GM10248 (cell line): ENCODE results near the gene LRPAP1.
"Not testable (repeated sequence)": the region's sequence is repeated elsewhere in the genome, so short reads cannot be mapped to it uniquely, and the experiment has no call there.

Experiments
- CTCF ChIA-PET: fragments of 300-600 bp; sonication (Branson Sonifier 250); formaldehyde crosslinking; extraction: SDS; loops from one replicate; lab custom pipeline; 2021; ENCODE audit warnings: antibody characterized with exemption; lab: Yijun Ruan, JAX
- POLR2A ChIA-PET: fragments of 350-650 bp; sonication (Branson Sonifier 250); formaldehyde crosslinking; extraction: SDS; loops from one replicate; lab custom pipeline; 2020; ENCODE audit warnings: antibody characterized with exemption; lab: Yijun Ruan, JAX
- DNase-seq: peaks from one replicate; pipeline ENCODE4 v3.0.0; 2012; ENCODE audit errors: extremely low spot score
- CTCF ChIP-seq: IDR thresholded peaks from 2 replicates; pipeline ENCODE4 v1.5.1; 2012; ENCODE audit warnings: mild to moderate bottlenecking, low read depth; ENCODE audit errors: extremely low read depth, missing control alignments, control extremely low read depth

Gene LRPAP1

DNA sequence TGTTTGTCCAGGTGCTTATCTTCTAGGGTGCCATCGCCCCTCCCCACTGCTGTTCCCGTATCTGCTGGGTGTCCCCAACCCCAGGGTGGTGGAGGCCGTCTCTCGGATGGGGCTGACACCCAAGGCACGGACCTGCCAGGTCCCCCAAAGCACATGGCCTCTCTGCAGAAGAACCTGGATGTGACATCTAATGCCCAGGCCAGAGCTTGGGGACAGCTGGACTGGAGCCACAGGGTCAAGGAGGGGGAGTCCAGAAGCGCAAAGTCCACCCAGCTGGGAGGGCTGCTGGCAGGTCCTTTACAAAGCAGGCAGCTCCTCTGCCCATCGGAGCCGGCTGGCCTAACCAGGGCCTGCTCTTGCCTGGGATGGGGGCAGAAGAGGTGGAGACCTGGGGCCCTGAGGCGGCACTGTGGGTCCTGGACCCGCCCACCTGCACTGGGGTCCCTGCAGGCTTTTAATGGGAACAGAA, 69.9 kb downstream of the LRPAP1 start:
- no peak for TF ChIP-seq CTCF
- POLR2A ChIA-PET: no interaction called here
- DNase-seq: no peak
- CTCF ChIA-PET: no interaction called here

DNA sequence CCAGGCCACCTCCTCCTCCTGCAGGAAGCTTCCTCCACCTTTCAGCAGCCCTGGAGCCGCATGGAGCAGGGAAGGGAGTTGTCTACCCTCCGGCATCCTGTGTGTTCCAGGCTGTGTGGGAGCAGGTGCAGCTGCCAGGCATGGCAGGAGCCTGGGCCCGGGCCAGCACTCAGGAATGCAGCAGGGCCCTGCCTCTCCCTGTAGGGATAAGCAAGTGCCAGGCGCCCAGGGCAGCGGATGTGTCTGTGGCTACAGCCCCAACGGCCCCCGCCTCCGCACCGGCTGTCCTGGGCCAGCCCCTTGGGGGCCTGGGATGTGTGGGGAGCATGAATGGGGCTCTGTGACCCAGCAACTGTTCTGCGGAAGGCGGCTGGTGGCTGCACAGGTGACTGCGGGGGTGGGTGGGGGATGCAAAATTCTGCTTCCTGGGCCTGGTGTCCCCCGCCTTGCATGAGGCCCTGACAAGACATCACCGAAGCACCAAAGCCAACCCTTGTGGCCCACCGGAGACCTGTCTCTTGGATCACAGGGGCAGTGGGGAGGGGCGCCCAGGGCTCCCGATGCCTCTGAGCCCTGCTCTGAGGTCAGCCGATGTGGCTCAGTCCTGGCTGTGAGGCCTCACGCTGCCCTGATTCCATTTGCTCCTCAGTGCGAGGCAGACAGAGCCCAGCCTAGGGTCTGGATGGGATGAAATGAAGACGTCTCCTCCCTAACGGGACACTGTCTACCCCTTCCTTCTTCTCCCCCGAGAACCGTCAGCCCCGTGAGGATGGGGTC, 70.5 kb downstream of the LRPAP1 start:
- ChIA-PET CTCF (interaction anchor here (1.1 to 2.4 kb wide), 2 partner anchors 19 to 113 kb away, joined by 4 to 9 read pairs; no protein-coding TSS in a partner anchor), POLR2A (no interaction called here)
- no peak for DNase-seq
- TF ChIP-seq CTCF: no peak

DNA sequence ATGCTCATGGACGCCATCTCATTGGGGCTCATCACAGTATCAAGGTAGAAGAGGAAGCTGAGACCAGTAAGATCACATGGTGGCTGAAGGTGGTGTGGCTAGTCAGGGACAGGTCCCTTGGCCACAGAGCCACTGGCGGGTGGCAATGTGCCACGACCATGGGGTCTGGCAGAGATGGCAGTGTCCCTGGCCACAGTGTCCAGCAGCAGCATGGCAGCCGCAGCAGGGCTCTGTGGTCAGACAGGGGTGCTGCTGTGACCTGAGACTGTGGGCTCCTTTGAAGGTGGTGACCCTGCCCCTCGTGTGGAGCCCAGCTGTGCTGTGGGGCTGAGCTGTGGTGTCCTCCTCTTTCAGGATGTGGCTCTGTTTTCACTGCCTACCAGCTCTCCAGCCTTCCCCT, 71.3 kb downstream of the LRPAP1 start:
- POLR2A ChIA-PET: no interaction called here
- DNase-seq: no peak
- TF ChIP-seq CTCF: no peak
- CTCF ChIA-PET: interaction anchor here (1.1 to 2.4 kb wide), 2 partner anchors 20 to 112 kb away, joined by 4 to 9 read pairs; no protein-coding TSS in a partner anchor

DNA sequence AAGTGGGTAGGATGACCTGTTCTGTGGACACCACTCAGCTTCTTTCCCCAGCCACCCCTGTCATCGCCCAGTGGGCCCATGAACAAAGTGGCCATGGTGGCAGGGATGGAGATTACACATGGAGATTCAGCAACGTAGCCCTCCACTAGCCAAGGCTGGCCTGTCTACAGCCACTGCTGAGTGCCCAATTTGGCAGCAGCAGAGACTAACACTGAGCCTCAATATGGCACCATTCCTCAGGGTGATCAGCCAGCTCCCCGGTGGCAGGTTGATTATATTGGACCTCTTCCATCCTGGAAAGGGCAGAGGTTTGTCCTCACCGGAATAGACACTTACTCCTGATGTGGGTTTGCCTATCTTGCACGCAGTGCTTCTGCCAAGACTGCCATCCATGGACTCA, 73.1 kb downstream of the LRPAP1 start:
- POLR2A ChIA-PET, DNase-seq: not testable (repeated sequence)
- CTCF ChIA-PET: interaction anchor here (1.3 to 2.4 kb wide), 3 partner anchors 22 to 352 kb away, joined by 3 to 9 read pairs (median 4); no protein-coding TSS in a partner anchor

DNA sequence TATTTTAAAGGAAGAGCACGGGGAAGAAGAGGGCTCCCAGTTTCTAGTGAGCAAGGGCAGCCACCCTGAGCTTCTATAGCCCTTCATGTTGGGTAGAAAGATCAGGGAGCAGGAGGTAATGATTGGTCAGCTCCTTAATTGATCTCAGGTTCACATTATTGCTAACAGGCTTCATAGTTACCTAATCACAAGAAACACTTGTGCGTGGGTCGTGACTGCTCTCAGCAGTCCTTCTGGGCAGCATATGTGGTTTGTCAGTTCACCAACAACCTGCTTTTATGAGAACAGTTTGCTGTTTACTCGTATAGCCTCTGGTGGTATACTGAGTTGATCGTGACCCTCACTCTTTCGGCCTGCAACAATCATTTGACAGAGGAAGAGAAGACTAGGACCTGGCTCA, 73.9 kb downstream of the LRPAP1 start:
- DNase-seq: no peak
- POLR2A ChIA-PET: no interaction called here
- no peak for TF ChIP-seq CTCF
- CTCF ChIA-PET: interaction anchor here (1.3 to 1.8 kb wide), 2 partner anchors 23 to 352 kb away, joined by 3 to 4 read pairs; no protein-coding TSS in a partner anchor

DNA sequence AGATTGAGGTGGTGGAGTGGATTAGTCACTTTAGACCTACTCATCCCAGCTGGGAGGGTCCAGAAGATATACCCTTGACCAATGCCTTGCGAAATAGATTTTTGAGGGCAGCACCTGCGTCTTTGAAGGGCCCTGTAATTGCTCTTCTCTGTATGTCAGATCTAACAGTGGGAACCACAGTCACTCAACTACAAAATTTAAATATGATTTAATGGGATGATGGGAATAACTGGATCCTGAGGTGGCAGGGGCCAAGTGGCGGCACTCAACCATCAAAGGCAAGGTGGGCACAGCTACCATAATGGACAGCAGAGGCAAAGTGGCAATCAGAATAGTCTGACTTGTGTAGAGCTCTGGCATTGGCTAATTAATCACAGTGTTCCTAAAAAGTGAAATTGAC, 76.6 kb downstream of the LRPAP1 start:
- POLR2A ChIA-PET, CTCF ChIA-PET: not testable (repeated sequence)

More for the DNA sequence above, 76.6 kb downstream of the LRPAP1 start:
- DNase-seq: not testable (repeated sequence)
